GM18870 (cell line): ENCODE results near the gene OSBPL1A.
"Not testable (repeated sequence)": the region's sequence is repeated elsewhere in the genome, so short reads cannot be mapped to it uniquely, and the experiment has no call there.

Source experiments
- ATAC-seq: cut with Tn5 transposase; IDR thresholded peaks from one replicate; pipeline ENCODE4 v1.9.1; 2021; ENCODE audit warnings: moderate library complexity; ENCODE audit not compliant: unreplicated experiment

Gene OSBPL1A

DNA sequence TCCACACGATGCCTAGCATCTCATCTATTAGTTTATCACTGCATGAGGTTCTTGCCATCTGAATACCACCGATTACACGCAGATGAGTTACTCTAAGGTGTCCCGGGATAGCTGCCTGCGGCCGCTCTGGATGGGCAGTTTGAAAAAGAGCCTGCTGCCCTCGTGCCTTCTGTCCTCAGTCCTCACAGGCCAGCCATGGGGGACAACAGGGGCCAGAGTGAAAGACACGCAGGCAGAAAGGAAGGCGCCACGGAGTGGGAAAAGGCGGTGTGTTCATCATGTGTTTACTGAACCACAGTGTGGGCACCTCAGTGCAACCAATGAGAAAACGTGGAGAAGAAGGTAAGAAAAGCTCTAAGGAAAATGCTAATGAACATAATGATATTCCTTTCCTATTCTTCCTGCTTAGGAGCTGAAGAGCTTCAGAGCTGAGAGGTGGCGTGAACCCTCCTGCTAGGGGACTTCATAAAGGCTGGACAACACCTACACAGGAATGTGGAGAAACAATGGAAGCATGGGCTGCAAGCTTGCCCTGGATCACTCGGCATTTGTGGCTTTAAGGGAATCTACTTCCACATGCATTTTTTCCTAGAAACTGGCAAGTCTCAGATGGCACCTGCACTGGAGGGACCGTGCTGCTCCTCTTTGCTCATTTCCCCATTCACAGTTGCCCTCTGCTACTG, 207.8 kb downstream of the OSBPL1A start:
- ATAC-seq: no peak

- peak; percentile 78 for ATAC-seq
Observed at GRCh38 chr18:24189007-24189528, 208.6 kb downstream of the OSBPL1A start.

DNA sequence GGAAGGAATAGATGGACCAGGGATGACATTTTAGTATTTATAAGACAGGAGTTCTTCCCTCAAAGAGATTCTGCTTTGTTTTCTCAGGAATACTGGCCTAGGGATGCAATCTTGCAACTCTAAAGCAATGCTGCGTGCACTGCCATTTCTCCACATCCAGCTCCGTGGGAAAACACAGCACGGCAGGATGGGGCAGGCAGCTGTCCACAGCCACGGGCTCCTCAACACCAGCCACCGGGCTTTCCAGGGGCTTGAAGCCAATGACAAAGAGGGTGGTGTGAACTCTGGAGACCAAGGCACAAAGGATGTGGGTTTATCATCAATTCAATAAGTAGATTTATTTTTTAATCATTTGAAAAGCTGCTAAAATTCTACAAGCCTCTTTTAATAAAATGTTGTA, 209.5 kb downstream of the OSBPL1A start:
- ATAC-seq: no peak

DNA sequence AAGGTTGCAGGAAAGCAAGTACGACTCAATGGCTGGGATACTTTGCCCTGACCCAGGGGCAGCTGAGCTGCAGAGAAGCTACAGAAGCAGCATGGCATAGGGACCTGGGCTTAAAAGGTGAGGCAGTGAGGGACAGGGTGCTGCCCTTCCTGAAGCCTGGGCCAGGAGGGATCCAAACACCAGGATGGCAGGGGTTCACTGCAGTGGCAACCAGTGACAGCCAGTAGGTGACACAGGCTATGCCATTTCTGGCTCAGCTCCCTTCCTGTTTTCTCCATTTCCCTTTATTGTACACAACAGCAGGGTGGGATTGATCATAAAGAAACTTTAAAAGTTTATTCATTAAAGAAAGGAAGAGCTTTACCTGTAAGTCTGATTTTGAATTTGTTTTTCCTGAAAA, 209.9 kb downstream of the OSBPL1A start:
- no peak for ATAC-seq

GRCh38 chr18:24187049-24187448, 210.6 kb downstream of the OSBPL1A start:
- peak; percentile 59 for ATAC-seq

DNA sequence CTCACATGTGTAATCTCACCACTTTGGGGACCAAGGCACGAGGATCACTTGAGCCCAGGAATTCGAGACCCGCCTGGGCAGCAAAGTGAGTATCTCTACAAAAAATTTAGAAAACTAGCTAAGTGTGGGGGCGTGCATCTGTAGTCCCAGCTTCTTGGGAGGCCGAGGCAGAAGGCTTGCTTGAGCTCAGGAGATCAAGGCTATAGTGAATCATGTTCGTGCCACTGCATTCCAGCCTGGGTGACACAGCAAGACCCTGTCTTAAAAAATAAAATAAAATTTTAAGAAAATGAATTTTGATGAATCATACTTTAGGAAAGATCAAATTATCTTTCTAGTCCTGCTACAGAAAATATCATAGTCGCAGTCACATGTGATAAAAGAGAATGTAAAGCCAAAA, 211.8 kb downstream of the OSBPL1A start:
- ATAC-seq: no peak

- ATAC-seq: no peak
Observed at GRCh38 chr18:24181806-24182205, 215.8 kb downstream of the OSBPL1A start.

DNA sequence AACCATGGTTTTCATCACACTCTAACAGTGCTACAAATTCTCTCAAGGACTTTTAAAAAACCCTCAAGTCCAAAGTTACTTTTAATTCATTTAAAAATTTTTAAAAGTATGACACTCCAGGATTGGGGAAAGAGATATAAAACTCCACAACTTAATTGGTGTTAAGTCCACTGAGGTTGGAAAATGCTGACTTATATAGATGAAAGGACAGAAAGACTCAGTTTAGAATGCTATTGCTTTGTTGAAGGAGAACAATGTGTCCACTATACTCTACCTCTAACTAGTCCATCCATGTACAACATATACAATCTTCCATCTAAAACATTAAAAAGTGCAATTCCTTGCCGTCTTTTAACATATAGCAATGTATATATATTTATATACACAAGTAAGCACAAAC, 217.6 kb downstream of the OSBPL1A start:
- no peak for ATAC-seq

- no peak for ATAC-seq
Observed at GRCh38 chr18:24177499-24178133, 220.0 kb downstream of the OSBPL1A start.

- peak; percentile 84 for ATAC-seq
Observed at GRCh38 chr18:24176727-24177416, 220.8 kb downstream of the OSBPL1A start.

DNA sequence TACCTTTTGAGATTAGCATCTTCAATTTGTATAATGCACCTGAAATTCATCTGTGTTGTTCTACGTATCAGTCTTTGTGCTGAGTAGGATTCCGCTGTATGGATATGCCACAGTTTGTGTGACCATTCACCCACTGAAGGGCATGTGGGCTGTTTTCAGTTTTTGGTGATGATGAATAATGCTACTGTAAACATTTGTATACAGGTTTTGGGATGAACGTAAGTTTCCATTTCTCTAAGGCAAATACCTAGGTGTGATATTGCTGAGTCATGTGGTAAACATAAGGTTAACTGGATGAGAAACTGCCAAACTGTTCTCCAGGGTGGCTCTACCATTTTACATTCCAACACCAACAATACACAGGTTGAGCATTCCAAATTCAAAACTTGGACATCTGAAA, 223.6 kb downstream of the OSBPL1A start:
- no peak for ATAC-seq

DNA sequence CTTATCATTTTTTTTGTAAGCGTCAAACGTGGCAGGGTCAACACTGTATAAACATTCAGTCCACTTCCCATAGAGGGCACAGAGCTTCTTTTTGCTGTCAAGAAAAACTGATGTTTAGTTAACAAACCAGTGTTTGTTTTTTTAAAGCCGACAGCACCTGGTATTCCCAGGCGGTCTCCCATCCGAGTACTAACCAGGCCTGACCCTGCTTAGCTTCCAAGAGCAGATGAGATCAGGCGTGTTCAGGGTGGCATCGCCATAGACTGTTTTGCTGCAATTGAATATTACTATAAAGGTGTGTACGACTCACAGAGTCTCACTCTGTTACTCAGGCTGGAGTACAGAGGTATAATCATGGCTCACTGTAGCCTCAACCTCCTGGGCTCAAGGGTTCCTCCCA, 227.3 kb downstream of the OSBPL1A start:
- ATAC-seq: no peak

- ATAC-seq: no peak
Observed at GRCh38 chr18:24168496-24168895, 229.1 kb downstream of the OSBPL1A start.

- ATAC-seq: no peak
Observed at GRCh38 chr18:24161304-24161703, 236.3 kb downstream of the OSBPL1A start.

DNA sequence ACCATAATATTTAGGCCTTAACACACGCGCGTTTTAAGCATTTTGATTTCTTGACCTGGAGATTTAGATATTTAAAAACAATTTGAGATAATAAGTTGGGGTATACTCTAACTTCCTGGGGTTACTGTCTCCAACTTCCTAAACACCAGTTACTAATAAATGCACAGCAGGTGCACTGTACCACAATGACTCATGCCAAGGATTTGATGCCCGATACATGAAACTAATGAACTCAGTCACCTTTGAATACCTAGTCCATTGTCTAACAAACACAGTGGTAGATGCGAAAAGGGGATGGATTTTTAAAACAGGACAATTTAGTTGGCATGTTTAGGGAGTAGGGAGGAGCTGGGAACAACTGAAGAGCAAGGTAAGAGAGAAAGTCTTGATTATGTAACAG, 237.5 kb downstream of the OSBPL1A start:
- no peak for ATAC-seq

DNA sequence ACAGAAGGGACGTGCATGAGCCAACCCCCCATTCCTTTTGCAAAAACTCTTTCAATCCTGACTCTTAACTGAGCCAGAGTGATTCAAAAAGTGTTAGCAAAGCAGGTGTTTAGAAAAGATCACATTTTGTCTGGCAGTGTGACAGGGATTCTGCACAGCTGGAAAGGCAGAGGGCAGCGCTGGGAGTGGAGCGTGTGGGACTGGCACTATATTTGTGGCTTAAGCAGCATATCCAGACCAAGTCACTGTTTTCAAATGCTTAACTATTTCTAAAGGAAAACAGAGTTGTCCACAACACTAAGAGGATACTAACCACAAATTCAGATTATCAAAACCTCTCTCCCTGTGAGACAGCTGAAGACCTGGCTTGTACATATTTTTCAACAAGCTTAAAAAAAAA, 239.8 kb downstream of the OSBPL1A start:
- no peak for ATAC-seq

GRCh38 chr18:24153397-24153796, 244.2 kb downstream of the OSBPL1A start:
- no peak for ATAC-seq

- ATAC-seq: not testable (repeated sequence)
Observed at GRCh38 chr18:24149591-24149990, 248.0 kb downstream of the OSBPL1A start.

DNA sequence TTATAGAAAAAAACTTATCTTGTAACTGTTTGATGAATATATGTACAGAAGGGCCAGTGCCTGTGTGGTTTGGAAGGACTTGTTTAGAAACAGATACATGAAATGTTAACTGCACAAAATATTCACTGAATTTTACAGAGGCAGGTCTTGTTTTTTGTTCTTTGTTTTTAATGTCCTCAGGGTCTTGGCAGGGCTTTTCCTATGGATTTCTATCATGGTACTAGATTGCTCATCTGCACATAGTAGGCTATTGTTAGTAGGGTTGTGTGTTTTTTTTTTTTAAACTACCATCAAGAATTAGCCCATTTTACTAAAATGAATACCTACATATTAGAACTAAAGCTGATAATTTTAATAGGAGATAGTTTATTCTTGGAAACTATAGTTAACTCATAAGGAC, 255.2 kb downstream of the OSBPL1A start:
- no peak for ATAC-seq

GRCh38 chr18:24140697-24141096, 256.9 kb downstream of the OSBPL1A start:
- ATAC-seq: no peak

DNA sequence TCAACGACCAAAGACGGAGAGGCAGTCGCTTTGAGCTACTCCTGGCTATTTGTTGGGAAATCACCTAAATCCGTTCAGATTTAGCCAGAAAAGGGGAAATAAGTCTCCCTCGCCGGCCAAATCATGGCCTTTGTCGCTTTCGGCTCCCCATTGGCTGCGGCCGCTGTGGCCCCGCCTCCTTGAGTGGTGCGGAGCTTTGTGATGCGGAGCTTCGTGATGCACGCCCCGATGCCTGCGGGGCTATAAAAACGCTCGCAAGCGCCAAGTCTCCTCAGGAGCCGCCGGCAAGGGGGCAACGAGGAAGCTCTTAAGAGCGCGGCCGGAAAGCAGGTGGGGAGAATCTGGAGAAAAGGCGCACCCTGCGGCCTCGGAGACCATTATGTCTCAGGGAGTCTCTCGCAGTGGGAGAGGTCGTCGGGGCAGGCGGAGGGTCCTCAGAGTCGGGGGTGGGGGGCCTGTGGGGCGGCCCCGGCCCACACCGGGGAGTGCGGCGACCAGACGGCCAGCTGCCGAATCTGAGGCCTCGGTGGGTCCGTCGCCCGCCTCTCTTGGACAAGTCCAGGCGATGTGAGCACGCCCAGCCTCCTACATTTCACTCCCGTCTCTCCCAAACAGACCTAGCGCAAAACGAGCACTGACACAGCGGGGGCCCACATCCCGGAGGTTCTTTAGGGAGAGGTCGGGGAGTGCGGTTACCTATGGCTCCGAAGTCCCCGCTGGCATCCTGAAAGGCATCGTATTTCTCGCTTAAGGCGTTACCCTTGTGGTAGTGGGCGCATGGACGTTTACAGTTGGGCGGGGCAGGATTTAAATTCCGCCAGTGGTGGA, 258.6 kb downstream of the OSBPL1A start, which contains the start of gene CABYR:
Gene CABYR, plus strand, starts transcription at position 274 of the 828 bp plus-strand sequence. CDS start 4,053 bp downstream, outside the sequence.
- ATAC-seq: no peak
